HepG2 (cell line): ENCODE data around the gene MST1. TPM values are rescaled to one million over a fixed set of nuclear protein-coding genes. Genes with fewer than 3 reads are reported as not detected.

Experiments used
- ATF6 ChIP-seq: sonication (generic); formaldehyde crosslinking; conservative IDR thresholded peaks from 2 replicates; pipeline ENCODE4 v1.4.0; 2020; ENCODE audit warnings: missing genetic modification reagents
- ATF7-NPFF ChIP-seq: sonication (generic); formaldehyde crosslinking; IDR thresholded peaks from 2 replicates; pipeline ENCODE4 v1.8.1; 2023; ENCODE audit warnings: mild to moderate bottlenecking, low read depth, missing genetic modification reagents, moderate library complexity
- DNMT1 ChIP-seq: sonication (generic); formaldehyde crosslinking; IDR thresholded peaks from 2 replicates; pipeline ENCODE4 v1.5.1; 2020; ENCODE audit warnings: mild to moderate bottlenecking, missing genetic modification reagents
- DPF2 ChIP-seq: sonication (generic); formaldehyde crosslinking; IDR thresholded peaks from 2 replicates; pipeline ENCODE4 v1.4.0; 2020; ENCODE audit warnings: mild to moderate bottlenecking, low read depth, missing genetic modification reagents, borderline replicate concordance
- GRHL1 ChIP-seq: sonication (generic); formaldehyde crosslinking; conservative IDR thresholded peaks from 2 replicates; pipeline ENCODE4 v1.8.0; 2022; ENCODE audit warnings: missing genetic modification reagents
- HOXA9 ChIP-seq: sonication (generic); formaldehyde crosslinking; IDR thresholded peaks from 2 replicates; pipeline ENCODE4 v1.8.1; 2022; ENCODE audit warnings: missing genetic modification reagents, mild to moderate bottlenecking, moderate library complexity, borderline replicate concordance
- KDM4B ChIP-seq: sonication (generic); formaldehyde crosslinking; IDR thresholded peaks from 2 replicates; pipeline ENCODE4 v1.4.0; 2020; ENCODE audit warnings: missing genetic modification reagents
- KLF12 ChIP-seq: sonication (generic); formaldehyde crosslinking; IDR thresholded peaks from 2 replicates; pipeline ENCODE4 v1.4.0; 2020; ENCODE audit warnings: missing genetic modification reagents, borderline replicate concordance
- KMT2A ChIP-seq: sonication (generic); formaldehyde crosslinking; IDR thresholded peaks from 2 replicates; pipeline ENCODE4 v1.4.0; 2020; ENCODE audit warnings: missing genetic modification reagents
- NBN ChIP-seq: fragments of 450-650 bp; conservative IDR thresholded peaks from 2 replicates; pipeline ENCODE4 v1.6.1; 2017
- RXRA ChIP-seq: sonication (generic); formaldehyde crosslinking; IDR thresholded peaks from 2 replicates; pipeline ENCODE4 v1.5.1; 2020; ENCODE audit warnings: missing genetic modification reagents
- SYNCRIP ChIP-seq: fragments of 200-400 bp; formaldehyde crosslinking; IDR thresholded peaks from 2 replicates; pipeline ENCODE4 v1.6.1; 2018; ENCODE audit warnings: mild to moderate bottlenecking, low read depth, low read length; ENCODE audit not compliant: insufficient read depth
- ZBTB10 ChIP-seq: sonication (generic); formaldehyde crosslinking; IDR thresholded peaks from 2 replicates; pipeline ENCODE4 v1.4.0; 2020; ENCODE audit warnings: missing genetic modification reagents, borderline replicate concordance
- ZFP41 ChIP-seq: sonication (generic); formaldehyde crosslinking; IDR thresholded peaks from 2 replicates; pipeline ENCODE4 v1.4.0; 2020; ENCODE audit warnings: mild to moderate bottlenecking, missing genetic modification reagents, borderline replicate concordance
- ZMYM4 ChIP-seq: sonication (generic); formaldehyde crosslinking; IDR thresholded peaks from 2 replicates; pipeline ENCODE4 v1.8.1; 2023; ENCODE audit warnings: mild to moderate bottlenecking, missing genetic modification reagents
- ZNF350 ChIP-seq: sonication (generic); formaldehyde crosslinking; IDR thresholded peaks from 2 replicates; pipeline ENCODE4 v1.4.0; 2020; ENCODE audit warnings: mild to moderate bottlenecking, low read depth, missing genetic modification reagents, borderline replicate concordance
- ZNF382 ChIP-seq: sonication (generic); formaldehyde crosslinking; IDR thresholded peaks from 2 replicates; pipeline ENCODE4 v1.5.0; 2020; ENCODE audit warnings: missing genetic modification reagents, mild to moderate bottlenecking, borderline replicate concordance
- ZNF496 ChIP-seq: sonication (generic); formaldehyde crosslinking; IDR thresholded peaks from 2 replicates; pipeline ENCODE4 v1.8.1; 2023; ENCODE audit warnings: mild to moderate bottlenecking, moderate library complexity, missing genetic modification reagents; ENCODE audit not compliant: insufficient replicate concordance
- ZNF547 ChIP-seq: sonication (generic); formaldehyde crosslinking; IDR thresholded peaks from 2 replicates; pipeline ENCODE4 v1.5.1; 2020; ENCODE audit warnings: mild to moderate bottlenecking, missing genetic modification reagents
- ZNF746 ChIP-seq: sonication (generic); formaldehyde crosslinking; IDR thresholded peaks from 2 replicates; pipeline ENCODE4 v1.8.0; 2022; ENCODE audit warnings: mild to moderate bottlenecking, missing genetic modification reagents
- ZNF788 ChIP-seq: sonication (generic); formaldehyde crosslinking; IDR thresholded peaks from 2 replicates; pipeline ENCODE4 v1.5.0; 2020; ENCODE audit warnings: mild to moderate bottlenecking, missing genetic modification reagents, borderline replicate concordance
- ZNF839 ChIP-seq: sonication (generic); formaldehyde crosslinking; IDR thresholded peaks from 2 replicates; pipeline ENCODE4 v1.4.0; 2020; ENCODE audit warnings: missing genetic modification reagents, mild to moderate bottlenecking, borderline replicate concordance
- ZNF850 ChIP-seq: sonication (generic); formaldehyde crosslinking; conservative IDR thresholded peaks from 2 replicates; pipeline ENCODE4 v1.9.0; 2021; ENCODE audit warnings: mild to moderate bottlenecking, missing genetic modification reagents
- polyA plus RNA-seq, 8 experiments: library from polyadenylated mRNA; depleted of rRNA in 3 of 8; stranded (reverse) in 7 of 8; unstranded in 1 of 8; fragments of >200 nt; fragmentation: Illumina TruSeq in 4 of 8; extraction: Trizol in 4 of 8; gene quantifications; 2 replicates each; pipeline versions ENCODE4 v1.2.1 to v1.2.3, GENCODE V29; 2011 to 2016; ENCODE audit warnings: low read depth in 4 of 8, missing spikeins in 1 of 8, mixed read lengths in 1 of 8; ENCODE audit not compliant: insufficient read depth in 1 of 8
- total RNA-seq, 5 experiments: library from RNA; depleted of rRNA; stranded (reverse); fragments of >200 nt; fragmentation: Illumina TruSeq; extraction: Trizol; gene quantifications; 2 replicates each; pipeline ENCODE4 v1.2.3, GENCODE V29; 2016; ENCODE audit warnings: low read depth in 1 of 5

The MST1 gene
- total and polyA plus RNA-seq, 2 of the 13 experiments (the other 11 are each of a cell fraction or from before 2014, with no cell fraction given) = 189 to 452 TPM

GRCh38 chr3:49689046-49689907 is at the start of gene MST1, which contains the start of gene RNF123 (continued):
- TF ChIP-seq ZNF547 = 0 out of 2 replicates have a peak, but pooled peaks have one; percentile 38
- TF ChIP-seq ZNF350 = peak; percentile 57; the same call in 1 of the 2 replicates
- 0 out of 2 replicates have a peak, but pooled peaks have one; percentile 30 for TF ChIP-seq DPF2 (CRISPR knock-in tag)
- TF ChIP-seq ZMYM4 = peak; percentile 63
- TF ChIP-seq ZNF850 (CRISPR knock-in tag) = no peak
- no peak for TF ChIP-seq ZNF382 (CRISPR knock-in tag)
- TF ChIP-seq ZNF496 (CRISPR knock-in tag) = no peak
- TF ChIP-seq GRHL1 = no peak
- TF ChIP-seq KDM4B (CRISPR knock-in tag) = no peak
- TF ChIP-seq KLF12 (CRISPR knock-in tag) = no peak; the same call in 1 of the 2 replicates
- TF ChIP-seq NBN = no peak
- peak; percentile 73; the same call in 1 of the 2 replicates for TF ChIP-seq DNMT1 (CRISPR knock-in tag)
- TF ChIP-seq ATF6 (CRISPR knock-in tag) = no peak; the same call in 1 of the 2 replicates
- peak; percentile 66; the same call in 1 of the 2 replicates for TF ChIP-seq RXRA (CRISPR knock-in tag)
- peak; percentile 76; the same call in 1 of the 2 replicates for TF ChIP-seq ATF7-NPFF (CRISPR knock-in tag)
- TF ChIP-seq KMT2A (CRISPR knock-in tag) = peak; percentile 84
- TF ChIP-seq HOXA9 (CRISPR knock-in tag) = no peak
- TF ChIP-seq ZFP41 = no peak
- no peak for TF ChIP-seq ZNF746 (CRISPR knock-in tag)
- no peak for TF ChIP-seq ZBTB10 (CRISPR knock-in tag)
- TF ChIP-seq ZNF788 (CRISPR knock-in tag) = peak; percentile 85
- TF ChIP-seq ZNF839 (CRISPR knock-in tag) = no peak
- TF ChIP-seq SYNCRIP = no peak
